ENCODE measurements around the gene ROBO2. TPM values are rescaled to one million over a fixed set of nuclear protein-coding genes. Genes with fewer than 3 reads are reported as not detected.
A peak's percentile ranks its signal among the peaks of the same experiment; 100 is the strongest.

ROBO2 gene
- total RNA-seq = 1.4 and 3.9 TPM in 2 replicates

- peak within 1 kb of the TSS; percentile 50 for H3K4me3 ChIP-seq (ENCODE audit: low read depth, low read length)
- no peak for DNase-seq (ENCODE audit: low read depth)
- TF ChIP-seq, protein P1, sequence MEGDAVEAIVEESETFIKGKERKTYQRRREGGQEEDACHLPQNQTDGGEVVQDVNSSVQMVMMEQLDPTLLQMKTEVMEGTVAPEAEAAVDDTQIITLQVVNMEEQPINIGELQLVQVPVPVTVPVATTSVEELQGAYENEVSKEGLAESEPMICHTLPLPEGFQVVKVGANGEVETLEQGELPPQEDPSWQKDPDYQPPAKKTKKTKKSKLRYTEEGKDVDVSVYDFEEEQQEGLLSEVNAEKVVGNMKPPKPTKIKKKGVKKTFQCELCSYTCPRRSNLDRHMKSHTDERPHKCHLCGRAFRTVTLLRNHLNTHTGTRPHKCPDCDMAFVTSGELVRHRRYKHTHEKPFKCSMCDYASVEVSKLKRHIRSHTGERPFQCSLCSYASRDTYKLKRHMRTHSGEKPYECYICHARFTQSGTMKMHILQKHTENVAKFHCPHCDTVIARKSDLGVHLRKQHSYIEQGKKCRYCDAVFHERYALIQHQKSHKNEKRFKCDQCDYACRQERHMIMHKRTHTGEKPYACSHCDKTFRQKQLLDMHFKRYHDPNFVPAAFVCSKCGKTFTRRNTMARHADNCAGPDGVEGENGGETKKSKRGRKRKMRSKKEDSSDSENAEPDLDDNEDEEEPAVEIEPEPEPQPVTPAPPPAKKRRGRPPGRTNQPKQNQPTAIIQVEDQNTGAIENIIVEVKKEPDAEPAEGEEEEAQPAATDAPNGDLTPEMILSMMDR (IDR thresholded peaks at IDR 0.05; ENCODE audit: insufficient read depth, low read length, poor library complexity, severe bottlenecking) = no peak
- H3K36me3 ChIP-seq (ENCODE audit: control insufficient read depth, insufficient read depth, low read length) = no peaks in the 10 kb centered on the region
- H3K27me3 ChIP-seq (ENCODE audit: control insufficient read depth, insufficient read depth, low read length) = peaks cover 5% of the 10 kb centered on the region
These were observed at the start of gene ROBO2 for GRCh38 chr3:77039606-77040171. Gene ROBO2, plus strand, starts transcription at chr3:77040099. Its CDS starts 687 bp downstream, at chr3:77040786.

DNA sequence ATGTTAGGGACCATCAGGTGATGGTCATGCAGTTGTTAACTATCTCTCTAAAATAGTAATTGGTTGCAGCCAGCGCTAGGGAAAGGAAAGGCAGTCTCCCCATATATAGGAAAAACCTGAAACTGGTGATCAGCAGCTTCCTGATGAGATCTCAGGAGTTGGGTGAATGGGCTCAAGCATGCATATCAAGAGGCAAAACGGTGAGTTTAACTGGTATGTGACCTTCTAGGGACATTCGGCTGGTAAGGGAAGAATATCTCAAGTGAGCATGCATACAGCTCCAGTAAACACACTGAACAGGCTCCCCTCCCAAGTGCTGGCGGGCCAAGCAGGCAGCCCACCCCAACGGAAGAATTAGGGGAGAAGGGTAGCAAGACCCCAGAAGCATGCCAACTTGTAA, 49.3 kb upstream of the ROBO2 start:
- Histone ChIP-seq H3K27me3 (ENCODE audit: control insufficient read depth, insufficient read depth, low read length) (no peaks in the 10 kb centered on the region), H3K4me3 (ENCODE audit: low read depth, low read length) (no peak overlapping the region), H3K36me3 (ENCODE audit: control insufficient read depth, insufficient read depth, low read length) (no peaks in the 10 kb centered on the region)
- TF ChIP-seq, protein P1 (IDR thresholded peaks at IDR 0.05; ENCODE audit: insufficient read depth, low read length, poor library complexity, severe bottlenecking) = no peak
- DNase-seq (ENCODE audit: low read depth) = no peak

DNA sequence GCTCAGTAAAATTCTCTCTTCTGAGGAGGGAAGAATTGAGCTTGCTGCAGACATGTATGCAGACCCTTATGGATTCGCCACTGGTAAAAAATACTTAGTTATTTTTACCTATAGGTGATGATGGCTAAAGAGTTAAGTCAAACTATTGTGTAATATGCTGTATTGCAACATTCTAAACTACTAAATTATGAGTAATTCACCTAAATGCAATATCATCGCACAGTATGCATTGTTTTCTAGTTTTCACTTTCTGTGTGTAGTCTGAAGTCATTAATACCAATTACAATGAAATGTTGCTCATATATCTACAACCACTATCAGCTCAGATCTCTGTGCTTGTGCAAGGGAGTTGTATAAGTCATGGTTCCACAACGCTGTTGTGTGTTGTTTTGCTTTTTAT, 48.7 kb upstream of the ROBO2 start:
- DNase-seq (ENCODE audit: low read depth) = no peak
- TF ChIP-seq, protein P1 (IDR thresholded peaks at IDR 0.05; ENCODE audit: insufficient read depth, low read length, poor library complexity, severe bottlenecking) = no peak
- Histone ChIP-seq H3K27me3 (ENCODE audit: control insufficient read depth, insufficient read depth, low read length) (no peaks in the 10 kb centered on the region), H3K4me3 (ENCODE audit: low read depth, low read length) (no peak overlapping the region), H3K36me3 (ENCODE audit: control insufficient read depth, insufficient read depth, low read length) (no peaks in the 10 kb centered on the region)

- Histone ChIP-seq H3K36me3 (ENCODE audit: control insufficient read depth, insufficient read depth, low read length) (no peaks in the 10 kb centered on the region), H3K4me3 (ENCODE audit: low read depth, low read length) (no peak overlapping the region), H3K27me3 (ENCODE audit: control insufficient read depth, insufficient read depth, low read length) (no peaks in the 10 kb centered on the region)
- no peak for DNase-seq (ENCODE audit: low read depth)
- TF ChIP-seq, protein P1 (IDR thresholded peaks at IDR 0.05; ENCODE audit: insufficient read depth, low read length, poor library complexity, severe bottlenecking) = no peak
These were observed 42.2 kb upstream of the ROBO2 start for GRCh38 chr3:76997733-76998132.

GRCh38 chr3:76998555-76998954, 41.3 kb upstream of the ROBO2 start:
- peak; percentile 37 for DNase-seq (ENCODE audit: low read depth)
- TF ChIP-seq, protein P1 (IDR thresholded peaks at IDR 0.05; ENCODE audit: insufficient read depth, low read length, poor library complexity, severe bottlenecking) = no peak
- H3K36me3 ChIP-seq (ENCODE audit: control insufficient read depth, insufficient read depth, low read length) = no peaks in the 10 kb centered on the region

GRCh38 chr3:77001062-77001701, 38.7 kb upstream of the ROBO2 start:
- DNase-seq (ENCODE audit: low read depth) = no peak
- Histone ChIP-seq H3K4me3 (ENCODE audit: low read depth, low read length) (no peak overlapping the region), H3K36me3 (ENCODE audit: control insufficient read depth, insufficient read depth, low read length) (no peaks in the 10 kb centered on the region), H3K27me3 (ENCODE audit: control insufficient read depth, insufficient read depth, low read length) (no peaks in the 10 kb centered on the region)
- TF ChIP-seq, protein P1 (IDR thresholded peaks at IDR 0.05; ENCODE audit: insufficient read depth, low read length, poor library complexity, severe bottlenecking) = no peak

More at GRCh38 chr3:76998555-76998954, 41.3 kb upstream of the ROBO2 start:
- no peaks in the 10 kb centered on the region for H3K27me3 ChIP-seq (ENCODE audit: control insufficient read depth, insufficient read depth, low read length)
- H3K4me3 ChIP-seq (ENCODE audit: low read depth, low read length) = no peak overlapping the region
